B cell (primary cell): ENCODE measurements around the gene CCIN. TPM values are rescaled to one million over a fixed set of nuclear protein-coding genes. Genes with fewer than 3 reads are reported as not detected.

Experiments
- ATAC-seq: fragments of 200-7000 bp; cut with Tn5 transposase; one replicate; pipeline ENCODE4 v1.10.0; 2021; ENCODE audit warnings: low read depth, mild to moderate bottlenecking, moderate number of reproducible peaks, moderate library complexity
- CTCF ChIA-PET: fragments of 350-600 bp; sonication (Branson Sonifier 250); formaldehyde crosslinking; loops from one replicate; lab custom pipeline; 2021; ENCODE audit warnings: antibody characterized with exemption, inconsistent platforms; lab: Charles Lee
- POLR2A ChIA-PET: fragments of 350-600 bp; sonication (Branson Sonifier 250); formaldehyde crosslinking; loops from one replicate; lab custom pipeline; 2021; ENCODE audit warnings: antibody characterized with exemption; lab: Charles Lee
- DNase-seq: peaks from one replicate; pipeline ENCODE4 v3.0.0; 2013
- H2AFZ ChIP-seq: 2 replicates; pipeline ENCODE4 v1.6.1; 2012; ENCODE audit warnings: mild to moderate bottlenecking, low read depth, low read length; ENCODE audit not compliant: insufficient read depth, poor library complexity, severe bottlenecking
- H3K27ac ChIP-seq, 2 donors: 1 replicate in 1 of 2; 2 replicates in 1 of 2; pipeline ENCODE4 v1.5.1; 2012 to 2013; ENCODE audit warnings: low read length in 2 of 2, mild to moderate bottlenecking in 2 of 2, moderate library complexity in 1 of 2
- H3K27me3 ChIP-seq, 4 experiments: fragments of 200-600 bp in 1 of 4; sonication (generic) in 1 of 4; replicated peaks in 1 of 4; 1 replicate in 2 of 4; 2 replicates in 2 of 4; pipeline versions ENCODE4 v1.6.1 to v1.7.0; 2013 to 2016; ENCODE audit warnings: low read length in 3 of 4, mild to moderate bottlenecking in 2 of 4, mixed read lengths in 1 of 4, moderate library complexity in 1 of 4; ENCODE audit not compliant: insufficient read depth in 4 of 4, control insufficient read depth in 3 of 4; ENCODE audit errors: control extremely low read depth in 1 of 4
- H3K36me3 ChIP-seq, 2 experiments: replicated peaks in 1 of 2; 1 replicate in 1 of 2; 2 replicates in 1 of 2; pipeline versions ENCODE4 v1.6.1 to v1.7.1; 2013; ENCODE audit warnings: low read length in 1 of 2; ENCODE audit not compliant: insufficient read depth in 2 of 2, control insufficient read depth in 1 of 2; ENCODE audit errors: control extremely low read depth in 1 of 2, extremely low read depth in 1 of 2
- H3K4me1 ChIP-seq, 2 donors: fragments of 200-600 bp in 1 of 2; sonication (generic) in 1 of 2; 1 replicate in 1 of 2; 2 replicates in 1 of 2; pipeline versions ENCODE4 v1.5.1 to v1.6.1; 2013 to 2017; ENCODE audit warnings: low read length in 2 of 2; ENCODE audit not compliant: control insufficient read depth in 2 of 2, insufficient read depth in 2 of 2
- H3K4me2 ChIP-seq: replicated peaks from 2 replicates; pipeline ENCODE3; 2012; ENCODE audit warnings: mild to moderate bottlenecking, low read depth, low read length; ENCODE audit not compliant: poor library complexity, severe bottlenecking
- H3K4me3 ChIP-seq, 5 experiments: fragments of 200-600 bp in 1 of 5; sonication (generic) in 1 of 5; 1 replicate in 3 of 5; 2 replicates in 2 of 5; pipeline versions ENCODE4 v1.5.1 to v1.7.0; 2011 to 2016; ENCODE audit warnings: low read length in 4 of 5, mild to moderate bottlenecking in 4 of 5, low read depth in 2 of 5, control low read depth in 1 of 5, moderate library complexity in 1 of 5; ENCODE audit not compliant: insufficient read depth in 1 of 5; ENCODE audit errors: control extremely low read depth in 1 of 5, extremely low read depth in 1 of 5
- H3K79me2 ChIP-seq: fragments of 200-600 bp; sonication (generic); one replicate; pipeline ENCODE4 v1.6.0; 2016; ENCODE audit warnings: low read length; ENCODE audit not compliant: control insufficient read depth, insufficient read depth
- H3K9ac ChIP-seq: fragments of 200-600 bp; sonication (generic); 2 replicates; pipeline ENCODE4 v1.6.1; 2017; ENCODE audit warnings: mild to moderate bottlenecking, low read length, moderate library complexity
- H3K9me3 ChIP-seq, 3 donors: one replicate each; pipeline versions ENCODE4 v1.6.1 to v1.7.1; 2013; ENCODE audit warnings: low read length in 2 of 3; ENCODE audit not compliant: control insufficient read depth in 2 of 3, insufficient read depth in 1 of 3; ENCODE audit errors: control extremely low read depth in 1 of 3
- H4K20me1 ChIP-seq: 2 replicates; pipeline ENCODE4 v1.6.0; 2012; ENCODE audit warnings: mild to moderate bottlenecking, low read length; ENCODE audit not compliant: insufficient read depth, control insufficient read depth, poor library complexity, severe bottlenecking
- H3K27ac Mint-ChIP-seq: one replicate; pipeline ENCODE4 v1.8.0; 2021; ENCODE audit warnings: mixed read lengths
- H3K27me3 Mint-ChIP-seq: one replicate; pipeline ENCODE4 v1.8.0; 2021; ENCODE audit warnings: mixed read lengths
- H3K4me1 Mint-ChIP-seq: one replicate; pipeline ENCODE4 v1.8.0; 2021; ENCODE audit warnings: mixed read lengths
- H3K4me3 Mint-ChIP-seq: one replicate; pipeline ENCODE4 v1.8.0; 2021; ENCODE audit warnings: mixed read lengths
- H3K9me3 Mint-ChIP-seq: one replicate; pipeline ENCODE4 v1.8.0; 2022; ENCODE audit warnings: mixed read lengths; ENCODE audit not compliant: insufficient read depth
- EZH2 ChIP-seq: IDR thresholded peaks from 2 replicates; pipeline ENCODE4 v1.6.1; 2012; ENCODE audit warnings: borderline replicate concordance, low read depth, mild to moderate bottlenecking, moderate library complexity, low read length; ENCODE audit not compliant: insufficient read depth, poor library complexity, severe bottlenecking
- WGBS: methylation state at CpG from one replicate; pipeline ENCODE4 v1.1.5; 2013; ENCODE audit warnings: missing lambda C conversion rate; ENCODE audit not compliant: insufficient coverage; 5-methylcytosine and 5-hydroxymethylcytosine counted together
- intact Hi-C: fragments of 100-400 bp; cut with micrococcal nuclease; formaldehyde crosslinking; loops from one replicate; pipeline ENCODE4 v1.10.0; 2022
- polyA plus RNA-seq: library from polyadenylated mRNA; depleted of rRNA; stranded (reverse); fragments of >200 nt; gene quantifications from 2 replicates; pipeline ENCODE4 v1.2.3, GENCODE V29; 2012
- total RNA-seq, 2 donors: library from RNA; stranded (reverse); fragments of 120-200 nt in 1 of 2; gene quantifications; 1 replicate in 1 of 2; 2 replicates in 1 of 2; pipeline versions ENCODE4 v1.2.3 to v1.2.4, GENCODE V29; 2013 to 2022
- TF ChIP-seq, protein P1 (sequence below): fragments of 200-600 bp; IDR thresholded peaks from one replicate; pipeline ENCODE4 v1.8.0; 2022; ENCODE audit warnings: antibody characterized with exemption, mild to moderate bottlenecking

CCIN gene
- total and polyA plus RNA-seq, 2 donors (not counting 1 experiment from before 2014, with no cell fraction given): 0.15 TPM; not detected in 1

DNA sequence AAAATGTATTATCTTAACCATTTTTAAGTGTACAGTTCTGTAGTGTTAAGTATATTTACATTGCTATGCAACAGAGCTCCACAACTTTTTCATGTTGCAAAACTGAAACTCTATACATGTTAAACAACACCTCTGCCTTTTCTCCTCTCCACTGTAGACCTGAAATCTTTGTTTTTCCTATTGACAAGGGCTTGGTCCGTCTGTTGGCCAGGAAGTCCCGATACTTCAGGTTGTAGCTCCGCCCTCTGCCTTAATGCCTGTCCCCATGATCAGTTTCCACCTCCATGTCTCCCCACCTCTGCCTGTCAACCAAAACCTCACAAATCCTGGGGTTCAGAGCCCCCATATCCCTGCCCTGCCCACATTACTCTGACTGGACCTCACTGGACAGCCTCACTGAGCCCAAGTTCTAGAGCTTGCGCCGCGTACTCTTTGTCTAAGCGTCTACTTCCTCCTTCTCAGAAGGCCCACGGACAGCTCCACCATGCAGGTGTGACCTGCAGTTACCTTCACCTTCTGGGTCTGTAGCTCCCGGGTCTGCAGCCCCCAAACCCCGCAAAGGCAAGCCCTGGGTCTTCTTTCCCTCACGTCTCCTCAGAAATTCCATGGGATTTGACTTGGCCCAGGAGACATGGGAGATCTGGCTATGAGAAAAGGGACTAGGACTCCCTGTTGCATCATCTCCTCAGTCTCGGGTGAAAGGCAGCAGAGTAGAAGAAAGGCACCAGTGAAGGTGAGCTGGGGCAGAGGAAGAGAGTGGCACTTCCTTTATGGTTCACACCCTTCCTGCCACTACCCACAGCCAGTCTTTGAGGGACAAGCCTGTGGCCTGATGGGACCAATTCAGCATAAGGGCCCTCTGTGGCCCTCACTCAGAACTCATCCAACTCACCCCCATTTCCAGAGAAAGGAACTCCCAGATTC, 24.6 kb upstream of the CCIN start:
- Mint-ChIP-seq H3K27ac (peak overlapping the region; percentile 99), H3K27me3 (no peaks in the 10 kb centered on the region), H3K9me3 (no peaks in the 10 kb centered on the region), H3K4me1 (peaks cover 84% of the 10 kb centered on the region), H3K4me3 (peak overlapping the region; percentile 93)
- Histone ChIP-seq H3K9ac (peak overlapping the region; percentile 75), H3K27me3 (no peaks in the 10 kb centered on the region), H3K9me3 (peaks cover 0 to 9% (median 5%) of the 10 kb centered on the region in 3 donors), H4K20me1 (peaks cover 12% of the 10 kb centered on the region), H3K4me3 (peak overlapping the region; percentile 43 to 83 (median 80)), H3K4me2 (peak overlapping the region; percentile 95), H3K79me2 (peaks cover 77% of the 10 kb centered on the region), H3K4me1 (peaks cover 60 to 87% of the 10 kb centered on the region in 2 donors), H3K36me3 (peaks cover 0 to 15% of the 10 kb centered on the region in 2 experiments), H2AFZ (peak overlapping the region; percentile 77), H3K27ac (peak overlapping the region; percentile 85 to 92)
- intact Hi-C loops: no loop called here
- POLR2A ChIA-PET: interaction anchor here (0.6 to 1.9 kb wide), 6 partner anchors 8 to 46 kb away, joined by 3 to 6 read pairs (median 3); partner anchors contain the start of genes CLTA and GLIPR2
- TF ChIP-seq EZH2: no peak
- TF ChIP-seq, protein P1, sequence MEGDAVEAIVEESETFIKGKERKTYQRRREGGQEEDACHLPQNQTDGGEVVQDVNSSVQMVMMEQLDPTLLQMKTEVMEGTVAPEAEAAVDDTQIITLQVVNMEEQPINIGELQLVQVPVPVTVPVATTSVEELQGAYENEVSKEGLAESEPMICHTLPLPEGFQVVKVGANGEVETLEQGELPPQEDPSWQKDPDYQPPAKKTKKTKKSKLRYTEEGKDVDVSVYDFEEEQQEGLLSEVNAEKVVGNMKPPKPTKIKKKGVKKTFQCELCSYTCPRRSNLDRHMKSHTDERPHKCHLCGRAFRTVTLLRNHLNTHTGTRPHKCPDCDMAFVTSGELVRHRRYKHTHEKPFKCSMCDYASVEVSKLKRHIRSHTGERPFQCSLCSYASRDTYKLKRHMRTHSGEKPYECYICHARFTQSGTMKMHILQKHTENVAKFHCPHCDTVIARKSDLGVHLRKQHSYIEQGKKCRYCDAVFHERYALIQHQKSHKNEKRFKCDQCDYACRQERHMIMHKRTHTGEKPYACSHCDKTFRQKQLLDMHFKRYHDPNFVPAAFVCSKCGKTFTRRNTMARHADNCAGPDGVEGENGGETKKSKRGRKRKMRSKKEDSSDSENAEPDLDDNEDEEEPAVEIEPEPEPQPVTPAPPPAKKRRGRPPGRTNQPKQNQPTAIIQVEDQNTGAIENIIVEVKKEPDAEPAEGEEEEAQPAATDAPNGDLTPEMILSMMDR: no peak
- WGBS: 26% methylated on average over 11 of the region's 12 CpGs
- CTCF ChIA-PET: interaction anchor here (1.2 to 3.4 kb wide), 8 partner anchors 11 to 121 kb away, joined by 3 to 31 read pairs (median 8); partner anchors contain the start of gene CLTA
- DNase-seq (peak; percentile 73), ATAC-seq (peak; percentile 64)
